A673 (cell line): ENCODE data around the gene C1QB.

Experiments used
- CTCF ChIP-seq: fragments of 300-800, 200-600 bp; sonication (generic); conservative IDR thresholded peaks from 2 replicates; pipeline ENCODE4 v1.5.1; 2017; ENCODE audit warnings: low read depth, mild to moderate bottlenecking, antibody characterized with exemption, low read length, moderate library complexity, mixed read lengths
- EZH2 ChIP-seq: fragments of 200-600 bp; sonication (generic); IDR thresholded peaks from 2 replicates; pipeline ENCODE4 v1.6.1; 2017; ENCODE audit warnings: borderline replicate concordance, low read depth, mild to moderate bottlenecking, mixed read lengths, antibody characterized with exemption, low read length; ENCODE audit not compliant: poor library complexity, severe bottlenecking

- no peak for TF ChIP-seq CTCF
- no peak for TF ChIP-seq EZH2
These were observed 6.7 kb upstream of the C1QB start for GRCh38 chr1:22646384-22646783.
